Measurements from ENCODE around the gene NECTIN3. TPM values are rescaled to one million over a fixed set of nuclear protein-coding genes. Genes with fewer than 3 reads are reported as not detected.

NECTIN3 gene
- total RNA-seq, 4 donors from 2014 or later: 60.3 to 95.4 (median 87.7) TPM

DNA sequence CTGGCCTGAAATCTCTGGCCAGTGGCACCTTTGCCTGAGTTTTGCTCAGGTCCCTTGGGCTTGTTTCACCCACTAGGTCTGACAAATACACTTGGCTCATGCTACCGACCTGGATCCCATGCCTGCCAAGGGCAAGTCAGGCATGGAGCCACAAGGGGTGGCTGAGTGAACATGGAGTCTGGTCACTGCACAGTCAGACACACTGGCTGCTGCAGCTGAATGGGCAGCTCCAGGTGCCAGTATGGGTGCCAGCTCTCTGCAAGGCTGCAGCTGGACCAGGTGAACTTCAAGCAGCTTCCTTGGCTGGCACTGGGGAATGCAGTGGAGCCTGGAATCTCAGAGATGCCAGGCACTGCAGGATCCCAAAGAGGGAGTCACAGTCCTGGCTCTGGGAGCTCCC is 170.3 kb downstream of the NECTIN3 start:
- H3K4me3 ChIP-seq (replicated peaks in 1 of 3): no peak overlapping the region
- no peak for TF ChIP-seq POLR2A (IDR thresholded peaks at IDR 0.05)
- TF ChIP-seq, protein P1, sequence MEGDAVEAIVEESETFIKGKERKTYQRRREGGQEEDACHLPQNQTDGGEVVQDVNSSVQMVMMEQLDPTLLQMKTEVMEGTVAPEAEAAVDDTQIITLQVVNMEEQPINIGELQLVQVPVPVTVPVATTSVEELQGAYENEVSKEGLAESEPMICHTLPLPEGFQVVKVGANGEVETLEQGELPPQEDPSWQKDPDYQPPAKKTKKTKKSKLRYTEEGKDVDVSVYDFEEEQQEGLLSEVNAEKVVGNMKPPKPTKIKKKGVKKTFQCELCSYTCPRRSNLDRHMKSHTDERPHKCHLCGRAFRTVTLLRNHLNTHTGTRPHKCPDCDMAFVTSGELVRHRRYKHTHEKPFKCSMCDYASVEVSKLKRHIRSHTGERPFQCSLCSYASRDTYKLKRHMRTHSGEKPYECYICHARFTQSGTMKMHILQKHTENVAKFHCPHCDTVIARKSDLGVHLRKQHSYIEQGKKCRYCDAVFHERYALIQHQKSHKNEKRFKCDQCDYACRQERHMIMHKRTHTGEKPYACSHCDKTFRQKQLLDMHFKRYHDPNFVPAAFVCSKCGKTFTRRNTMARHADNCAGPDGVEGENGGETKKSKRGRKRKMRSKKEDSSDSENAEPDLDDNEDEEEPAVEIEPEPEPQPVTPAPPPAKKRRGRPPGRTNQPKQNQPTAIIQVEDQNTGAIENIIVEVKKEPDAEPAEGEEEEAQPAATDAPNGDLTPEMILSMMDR (IDR thresholded peaks at IDR 0.05): no peak
- intact Hi-C loops (cut with DNase I): no loop called here
- no peaks in the 10 kb centered on the region for H3K9me3 ChIP-seq
- no peaks in the 10 kb centered on the region for H3K36me3 ChIP-seq
- 33% methylated on average over 1 of the region's 1 CpG; no CpG with 5 or more reads in 1 of the 2 donors for WGBS, 2 donors
- DNase-seq: peak; percentile 79 to 89
- H3K27ac ChIP-seq: peak overlapping the region in 1 of 3 donors; percentile 80
- peaks cover 40 to 48% of the 10 kb centered on the region in 2 donors for H3K4me1 ChIP-seq
- H3K27me3 ChIP-seq: no peaks in the 10 kb centered on the region

Measured in thyroid gland (tissue), 4 donors.